ENCODE measurements around the gene EHBP1L1.

Gene EHBP1L1

GRCh38 chr11:65599216-65599954, 23.5 kb downstream of the EHBP1L1 start:
- in situ Hi-C loops (cut with MboI; ENCODE audit: low sequenced_read_pairs, unreplicated experiment) = no loop called here
- no peak for TF ChIP-seq CTCF (IDR thresholded peaks at IDR 0.05; ENCODE audit: borderline replicate concordance, control extremely low read depth, extremely low read depth, insufficient read depth, missing control alignments)
- no peak for DNase-seq (ENCODE audit: low spot score)

DNA sequence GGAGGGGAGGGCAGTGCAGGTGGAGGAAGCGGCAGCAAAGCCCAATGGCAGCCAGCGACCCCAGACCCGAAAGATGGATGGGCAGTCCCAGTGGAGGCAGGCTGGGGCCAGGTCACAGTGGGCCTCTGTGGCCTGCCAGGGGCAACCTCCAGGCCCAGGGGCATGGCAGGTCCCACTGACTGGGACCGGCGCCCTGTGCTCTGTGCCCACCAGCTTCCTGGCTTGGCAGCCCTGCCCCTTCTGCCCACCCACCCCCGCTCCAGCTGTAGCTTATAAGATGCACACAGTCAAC, 24.0 kb downstream of the EHBP1L1 start:
- in situ Hi-C loops (cut with MboI; ENCODE audit: low sequenced_read_pairs, unreplicated experiment) = no loop called here
- DNase-seq (ENCODE audit: low spot score) = no peak
- no peak for TF ChIP-seq CTCF (IDR thresholded peaks at IDR 0.05; ENCODE audit: borderline replicate concordance, control extremely low read depth, extremely low read depth, insufficient read depth, missing control alignments)

GRCh38 chr11:65604258-65604657, 28.4 kb downstream of the EHBP1L1 start:
- TF ChIP-seq CTCF (IDR thresholded peaks at IDR 0.05; ENCODE audit: borderline replicate concordance, control extremely low read depth, extremely low read depth, insufficient read depth, missing control alignments) = no peak
- in situ Hi-C loops (cut with MboI; ENCODE audit: low sequenced_read_pairs, unreplicated experiment) = no loop called here
- no peak for DNase-seq (ENCODE audit: low spot score)

DNA sequence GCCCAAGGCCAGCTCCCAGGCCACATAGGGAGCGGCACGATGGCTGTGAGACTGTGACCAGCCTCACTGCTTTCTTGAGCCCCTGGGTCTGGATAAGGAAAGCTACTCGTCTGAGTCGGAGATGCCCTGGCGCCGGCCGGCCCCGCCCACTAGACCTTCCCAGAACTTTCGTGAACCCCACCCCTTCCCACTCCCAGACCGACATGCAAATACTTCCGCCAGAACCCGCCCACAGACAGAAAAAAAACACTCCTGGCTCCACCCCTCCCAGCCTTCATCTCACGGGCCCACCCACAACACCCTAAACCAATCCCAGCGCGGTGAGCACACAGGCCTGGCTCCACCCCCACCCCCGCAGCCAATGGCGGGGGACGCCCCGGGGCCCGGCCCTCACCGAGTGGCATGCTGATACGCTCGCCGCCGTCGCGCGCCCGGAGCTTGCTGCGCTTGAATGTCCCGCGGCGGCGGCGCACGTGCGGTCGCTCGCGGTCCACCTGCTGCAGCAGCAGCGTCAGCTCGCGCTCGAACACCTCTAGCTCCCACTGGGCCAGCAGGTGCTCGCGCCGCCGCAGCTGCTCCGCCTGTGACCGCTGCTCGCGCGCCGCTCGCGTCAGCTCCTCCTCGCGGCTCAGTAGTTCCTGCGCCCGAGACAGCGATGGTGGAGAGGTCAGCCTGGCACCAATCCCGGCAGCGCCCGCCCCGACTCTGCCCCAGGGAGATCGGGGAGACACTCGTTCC, 31.2 kb downstream of the EHBP1L1 start:
- in situ Hi-C loops (cut with MboI; ENCODE audit: low sequenced_read_pairs, unreplicated experiment) = no loop called here
- no peak for DNase-seq (ENCODE audit: low spot score)
- TF ChIP-seq CTCF (IDR thresholded peaks at IDR 0.05; ENCODE audit: borderline replicate concordance, control extremely low read depth, extremely low read depth, insufficient read depth, missing control alignments) = no peak

DNA sequence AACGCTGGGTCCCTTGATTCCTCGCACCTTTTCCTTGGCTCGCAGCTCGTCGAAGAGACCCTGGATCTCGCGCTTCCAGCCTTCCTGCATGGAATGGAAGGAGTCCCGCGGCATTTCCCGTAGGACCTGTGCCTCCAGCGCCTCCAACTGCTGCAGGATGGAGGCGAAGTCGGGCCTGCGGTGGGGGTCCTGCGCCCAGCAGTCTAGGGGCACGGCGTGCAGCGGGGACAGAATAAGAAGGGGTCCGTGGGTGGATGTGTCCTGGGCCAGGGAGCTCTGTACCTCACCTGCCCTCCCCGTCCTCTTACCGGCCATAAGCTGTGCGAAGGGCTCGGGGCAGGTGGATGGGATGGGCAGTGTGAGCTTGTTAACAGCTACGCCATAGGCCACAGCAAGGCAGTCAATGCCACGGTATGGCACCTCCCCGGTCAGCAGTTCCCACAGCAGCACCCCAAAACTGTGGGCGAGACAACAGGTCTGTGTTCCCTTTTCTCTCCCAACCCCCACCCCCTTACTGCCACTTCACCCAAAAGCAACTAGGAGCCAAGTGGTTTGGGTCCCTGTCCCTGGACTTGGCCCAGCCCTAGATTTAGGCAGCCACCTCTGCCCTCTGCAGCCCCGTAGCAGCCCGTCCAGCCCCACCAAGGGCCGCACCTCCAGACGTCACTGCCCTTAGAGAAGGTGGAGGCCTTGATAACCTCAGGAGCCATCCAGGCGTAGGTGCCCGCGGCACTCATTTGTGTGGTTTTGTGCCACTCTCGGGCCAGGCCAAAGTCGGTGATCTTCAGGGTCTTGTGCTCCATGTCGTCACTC, 32.0 kb downstream of the EHBP1L1 start:
- DNase-seq (ENCODE audit: low spot score) = no peak
- in situ Hi-C loops (cut with MboI; ENCODE audit: low sequenced_read_pairs, unreplicated experiment) = no loop called here
- TF ChIP-seq CTCF (IDR thresholded peaks at IDR 0.05; ENCODE audit: borderline replicate concordance, control extremely low read depth, extremely low read depth, insufficient read depth, missing control alignments) = no peak

DNA sequence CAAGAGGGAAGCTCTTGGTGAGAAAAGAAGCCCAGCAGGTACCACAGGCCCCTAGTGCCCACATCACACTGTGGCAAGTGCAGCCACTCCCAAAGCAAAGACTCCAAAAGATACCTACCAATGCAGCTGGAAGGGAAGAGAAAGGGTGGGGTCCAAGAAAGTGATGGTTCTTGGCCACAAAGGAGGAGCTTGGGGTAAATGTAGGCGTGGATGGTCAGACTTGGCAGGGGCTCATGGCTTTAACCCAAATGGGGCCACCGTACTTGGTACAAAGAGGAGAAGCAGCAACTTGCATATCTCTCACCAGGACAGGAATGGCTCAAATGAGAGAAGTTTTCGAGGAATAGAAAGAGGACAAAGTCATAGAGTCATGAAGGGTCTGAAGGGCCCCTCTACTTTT, 33.4 kb downstream of the EHBP1L1 start:
- no peak for DNase-seq (ENCODE audit: low spot score)
- in situ Hi-C loops (cut with MboI; ENCODE audit: low sequenced_read_pairs, unreplicated experiment) = no loop called here
- TF ChIP-seq CTCF (IDR thresholded peaks at IDR 0.05; ENCODE audit: borderline replicate concordance, control extremely low read depth, extremely low read depth, insufficient read depth, missing control alignments) = no peak
